ENCODE results near the gene TOP2B.

DNA sequence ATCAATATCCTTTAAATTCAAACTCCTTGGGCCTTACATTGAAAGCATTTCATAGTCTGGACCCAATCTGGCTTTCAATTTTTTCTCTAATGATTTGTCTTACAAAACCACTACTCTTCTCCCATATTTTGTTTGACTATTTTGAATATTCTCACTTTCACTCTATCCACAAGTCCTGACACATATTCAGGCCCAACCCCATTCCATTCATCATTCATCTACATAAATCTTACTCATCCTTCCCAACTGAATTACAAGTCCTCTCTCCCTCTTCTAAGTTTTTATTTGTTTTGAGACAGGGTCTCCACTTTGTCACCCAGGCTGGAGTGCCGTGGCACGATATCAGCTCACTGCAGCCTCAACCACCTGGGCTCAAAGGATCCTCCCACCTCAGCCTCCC is 43.6 kb downstream of the TOP2B start:
- TF ChIP-seq RCOR1 (IDR thresholded peaks at IDR 0.05; ENCODE audit: borderline replicate concordance in 1 of 2, low read depth in 2 of 2, low read length in 2 of 2) (no peak), CBFB (CRISPR knock-in tag; IDR thresholded peaks at IDR 0.05) (no peak)
